ENCODE measurements around the gene DHRSX.

Gene DHRSX

GRCh38 chrX:2185341-2186082, 315.3 kb downstream of the DHRSX start:
- DNase-seq = no peak

- DNase-seq = no peak
Measured at GRCh38 chrX:2184089-2184488, 316.7 kb downstream of the DHRSX start.

GRCh38 chrX:2183193-2183725, 317.5 kb downstream of the DHRSX start:
- DNase-seq = no peak

GRCh38 chrX:2177541-2177940, 323.2 kb downstream of the DHRSX start:
- DNase-seq = no peak

GRCh38 chrX:2176733-2177132, 324.0 kb downstream of the DHRSX start:
- DNase-seq = no peak

GRCh38 chrX:2176274-2176673, 324.5 kb downstream of the DHRSX start:
- no peak for DNase-seq

GRCh38 chrX:2172359-2172758, 328.4 kb downstream of the DHRSX start:
- DNase-seq = no peak
